ENCODE measurements around the gene NKIRAS2. TPM values are rescaled to one million over a fixed set of nuclear protein-coding genes. Genes with fewer than 3 reads are reported as not detected.
A peak's percentile ranks its signal among the peaks of the same experiment; 100 is the strongest.
"Not testable (repeated sequence)": the region's sequence is repeated elsewhere in the genome, so short reads cannot be mapped to it uniquely, and the experiment has no call there.

Gene NKIRAS2
- total RNA-seq, 1 experiment from 2014 or later = 38.0 TPM

GRCh38 chr17:41998497-41998896 is 21.4 kb upstream of the NKIRAS2 start:
- no peak for DNase-seq (ENCODE audit: low read depth)

- no peak for DNase-seq (ENCODE audit: low read depth)
Measured at GRCh38 chr17:42000413-42001133, 19.3 kb upstream of the NKIRAS2 start.

- no peak for DNase-seq (ENCODE audit: low read depth)
Measured at GRCh38 chr17:42001729-42002128, 18.2 kb upstream of the NKIRAS2 start.

GRCh38 chr17:42002175-42002791 is 17.6 kb upstream of the NKIRAS2 start:
- no peak for DNase-seq (ENCODE audit: low read depth)

GRCh38 chr17:42002792-42003301 is 17.0 kb upstream of the NKIRAS2 start:
- DNase-seq (ENCODE audit: low read depth) = peak; percentile 29

- DNase-seq (ENCODE audit: low read depth) = no peak
Measured at GRCh38 chr17:42005166-42005565, 14.7 kb upstream of the NKIRAS2 start.

- DNase-seq (ENCODE audit: low read depth) = no peak
Measured at GRCh38 chr17:42009170-42009569, 10.7 kb upstream of the NKIRAS2 start.

- DNase-seq (ENCODE audit: low read depth) = peak; percentile 23
Measured at GRCh38 chr17:42010266-42010680, 9.6 kb upstream of the NKIRAS2 start.

GRCh38 chr17:42010898-42011516 is 8.9 kb upstream of the NKIRAS2 start:
- peak; percentile 46 for DNase-seq (ENCODE audit: low read depth)

- DNase-seq (ENCODE audit: low read depth) = not testable (repeated sequence)
Measured at GRCh38 chr17:42012363-42012762, 7.5 kb upstream of the NKIRAS2 start.

- DNase-seq (ENCODE audit: low read depth) = not testable (repeated sequence)
Measured at GRCh38 chr17:42013740-42014139, 6.2 kb upstream of the NKIRAS2 start.

GRCh38 chr17:42016411-42016831 is 3.5 kb upstream of the NKIRAS2 start:
- DNase-seq (ENCODE audit: low read depth) = peak; percentile 4

GRCh38 chr17:42016941-42017865 is 2.7 kb upstream of the NKIRAS2 start, which contains the start of gene DNAJC7:
DNAJC7 (minus strand) TSS chr17:42017439; CDS start chr17:42017416, 23 bp downstream.
- peak; percentile 88 for DNase-seq (ENCODE audit: low read depth)

GRCh38 chr17:42017866-42018200 is 2.1 kb upstream of the NKIRAS2 start:
- no peak for DNase-seq (ENCODE audit: low read depth)

- peak; percentile 35 for DNase-seq (ENCODE audit: low read depth)
Measured at GRCh38 chr17:42018339-42018738, 1.6 kb upstream of the NKIRAS2 start.

- DNase-seq (ENCODE audit: low read depth) = no peak
Measured at GRCh38 chr17:42018988-42019387, 902 bp upstream of the NKIRAS2 start.

- DNase-seq (ENCODE audit: low read depth) = not testable (repeated sequence)
Measured at GRCh38 chr17:42020845-42021244, 955 bp downstream of the NKIRAS2 start.

GRCh38 chr17:42023524-42024349 is 3.8 kb downstream of the NKIRAS2 start:
- no peak for DNase-seq (ENCODE audit: low read depth)

- DNase-seq (ENCODE audit: low read depth) = no peak
Measured at GRCh38 chr17:42025191-42025579, 5.3 kb downstream of the NKIRAS2 start.

GRCh38 chr17:42025936-42026335 is 6.0 kb downstream of the NKIRAS2 start:
- DNase-seq (ENCODE audit: low read depth) = no peak
